Hematopoietic multipotent progenitor cell treated with erythropoietin and hydrocortisone succinate and interleukin-3 and kit ligand, for 6 days (in vitro differentiated cells): ENCODE measurements around the gene FBXW2.
A peak's percentile ranks its signal among the peaks of the same experiment; 100 is the strongest.

ENCODE experiments used
- DNase-seq: peaks from one replicate; pipeline ENCODE4 v3.0.0-alpha.2; 2015

FBXW2 gene

DNA sequence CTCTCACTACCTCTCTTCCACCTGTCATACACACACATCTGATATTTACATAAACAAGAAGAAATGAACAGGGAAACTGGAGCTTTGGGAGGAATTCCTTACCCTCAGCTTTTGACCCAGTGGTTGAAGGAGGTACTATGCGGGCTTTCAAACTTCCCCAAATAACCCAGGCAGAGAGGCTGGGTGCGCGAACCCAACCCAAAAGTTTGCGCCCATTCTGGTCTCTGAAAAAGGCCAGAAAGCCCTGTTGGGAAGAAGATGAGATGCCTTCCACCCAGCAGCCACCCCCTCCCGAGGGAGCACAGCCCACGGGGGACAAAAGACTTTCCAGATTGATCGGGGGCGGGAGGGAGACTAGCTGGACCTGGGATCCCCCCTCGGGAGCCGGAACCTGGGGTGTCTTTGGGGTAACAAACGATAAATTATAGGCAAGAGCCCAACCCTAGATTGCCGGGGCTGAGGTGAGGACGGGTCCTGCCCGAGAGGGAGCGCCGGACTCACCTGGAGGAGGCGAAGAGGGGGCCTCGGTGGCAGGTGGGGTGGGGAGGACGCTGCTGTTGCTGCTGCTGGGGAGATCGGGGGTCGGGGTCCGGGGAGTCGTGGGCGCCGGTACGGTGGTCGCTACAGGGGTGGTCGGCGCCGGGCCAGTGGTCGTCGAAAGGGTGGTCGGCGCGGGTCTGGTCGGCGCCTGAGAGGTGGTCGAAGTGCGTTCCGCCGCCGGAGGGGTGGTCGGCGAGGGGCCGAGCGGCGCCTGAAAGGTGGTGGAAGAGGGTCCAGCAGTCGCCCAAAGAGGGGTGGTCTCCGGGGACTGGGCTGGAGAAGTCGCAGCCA, 79.7 kb downstream of the FBXW2 start:
- peak; percentile 61 for DNase-seq

DNA sequence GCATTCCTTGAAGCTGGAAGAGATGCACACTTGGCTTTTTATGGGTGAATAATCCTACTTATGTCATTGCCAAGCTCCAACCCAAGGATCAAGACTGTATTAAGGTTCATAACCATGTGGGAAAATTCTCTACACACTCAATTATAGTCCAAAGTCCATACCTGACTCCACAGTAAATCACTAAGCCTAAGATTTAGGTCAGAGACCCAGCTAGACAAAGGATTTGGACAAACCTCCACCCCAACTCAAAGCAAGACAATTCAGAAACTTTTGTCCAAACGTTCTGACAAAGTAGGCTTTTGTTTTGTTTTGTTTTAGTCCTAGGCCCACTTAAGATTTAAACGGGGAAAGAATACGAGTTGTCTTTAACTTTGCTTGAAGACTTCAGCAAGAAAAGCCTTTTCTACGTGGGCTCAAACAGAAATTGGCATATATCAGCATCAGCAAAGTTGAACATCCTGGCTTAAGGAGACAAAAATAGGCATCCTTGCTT, 80.6 kb downstream of the FBXW2 start:
- no peak for DNase-seq

DNA sequence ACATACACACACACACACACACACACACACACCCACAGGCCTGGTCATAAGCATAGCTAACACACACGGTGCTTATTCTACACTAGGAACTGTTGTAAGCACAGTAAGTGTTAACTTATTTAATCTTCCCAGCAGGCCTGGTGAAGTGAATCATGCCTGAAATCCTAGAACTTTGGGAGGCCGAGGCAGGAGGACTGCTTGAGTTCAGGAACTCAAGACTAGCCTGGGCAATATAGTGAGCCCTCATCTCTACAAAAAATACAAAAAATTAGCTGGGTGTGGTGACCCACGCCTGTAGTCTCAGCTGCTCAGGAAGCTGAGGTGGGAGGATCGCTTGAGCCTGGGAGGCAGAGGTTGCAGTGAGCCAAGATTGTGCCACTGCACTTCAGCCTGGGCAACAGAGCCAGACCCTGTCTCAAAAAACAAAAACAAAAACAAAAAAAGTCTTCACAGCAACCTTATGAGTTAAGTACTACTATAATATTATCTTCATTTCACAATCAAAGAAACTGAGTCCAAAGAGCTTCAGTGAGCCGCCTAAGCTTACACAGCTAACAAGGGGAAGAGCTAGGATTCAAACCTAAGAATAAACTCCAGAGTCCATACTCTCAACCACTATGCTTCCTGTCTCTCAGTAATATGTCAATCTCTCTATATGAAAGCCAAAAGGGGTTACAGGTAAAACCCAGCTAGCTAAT, 81.2 kb downstream of the FBXW2 start:
- DNase-seq: peak; percentile 37

DNA sequence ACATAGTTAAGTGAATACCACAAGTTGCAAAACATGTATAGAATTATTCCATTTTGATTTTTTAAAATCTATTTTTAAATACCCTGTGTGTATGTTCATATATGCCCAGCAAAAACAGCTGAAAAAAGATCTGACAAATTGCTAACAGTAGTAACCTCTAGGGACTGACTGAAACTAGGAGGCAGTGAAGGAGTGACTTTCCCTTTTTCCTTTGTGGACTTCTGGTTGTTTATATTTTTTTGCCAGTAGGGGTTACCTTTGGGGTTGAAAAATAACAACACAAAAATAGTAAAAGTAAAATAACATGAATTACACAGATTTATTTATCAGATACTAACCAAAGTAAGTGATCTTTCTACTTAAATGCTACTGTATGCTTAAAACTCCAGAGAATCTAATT, 81.9 kb downstream of the FBXW2 start:
- peak; percentile 38 for DNase-seq

DNA sequence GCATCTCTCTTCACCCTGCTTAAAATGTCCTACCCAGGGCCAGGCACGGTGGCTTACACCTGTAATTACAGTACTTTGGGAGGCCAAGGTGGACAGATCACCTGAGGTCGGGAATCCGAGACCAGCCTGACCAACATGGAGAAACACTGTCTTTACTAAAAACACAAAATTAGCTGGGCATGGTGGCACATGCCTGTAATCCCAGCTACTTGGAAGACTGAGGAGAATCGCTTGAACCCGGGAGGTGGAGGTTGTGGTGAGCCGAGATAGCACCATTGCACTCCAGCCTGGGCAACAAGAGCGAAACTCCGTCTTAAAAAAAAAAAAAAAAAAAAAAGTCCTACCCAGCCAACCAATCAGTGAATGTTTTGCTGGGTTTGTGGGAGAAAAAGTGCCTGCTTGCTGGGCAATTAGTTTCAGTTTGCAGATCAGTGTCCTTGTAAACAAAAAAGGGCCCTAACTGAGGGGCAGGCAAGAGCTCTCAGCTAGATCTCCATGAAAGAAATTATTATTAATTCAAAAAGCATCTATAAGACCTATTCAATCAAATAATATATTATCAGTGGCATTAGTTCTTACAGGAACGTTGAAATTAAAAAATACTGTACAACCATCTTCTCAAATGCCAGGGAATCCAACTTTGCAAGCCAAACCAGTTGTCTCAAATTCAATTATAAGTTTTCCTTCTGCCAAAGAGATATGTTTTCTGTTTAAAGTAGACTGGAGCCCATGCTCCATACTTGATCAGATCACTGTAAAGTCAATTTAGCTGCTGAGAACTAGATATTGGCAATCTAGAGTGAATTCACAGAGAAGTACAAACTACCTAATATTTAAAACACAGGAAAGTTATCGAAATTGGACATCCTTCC, 82.9 kb downstream of the FBXW2 start:
- peak; percentile 92 for DNase-seq

DNA sequence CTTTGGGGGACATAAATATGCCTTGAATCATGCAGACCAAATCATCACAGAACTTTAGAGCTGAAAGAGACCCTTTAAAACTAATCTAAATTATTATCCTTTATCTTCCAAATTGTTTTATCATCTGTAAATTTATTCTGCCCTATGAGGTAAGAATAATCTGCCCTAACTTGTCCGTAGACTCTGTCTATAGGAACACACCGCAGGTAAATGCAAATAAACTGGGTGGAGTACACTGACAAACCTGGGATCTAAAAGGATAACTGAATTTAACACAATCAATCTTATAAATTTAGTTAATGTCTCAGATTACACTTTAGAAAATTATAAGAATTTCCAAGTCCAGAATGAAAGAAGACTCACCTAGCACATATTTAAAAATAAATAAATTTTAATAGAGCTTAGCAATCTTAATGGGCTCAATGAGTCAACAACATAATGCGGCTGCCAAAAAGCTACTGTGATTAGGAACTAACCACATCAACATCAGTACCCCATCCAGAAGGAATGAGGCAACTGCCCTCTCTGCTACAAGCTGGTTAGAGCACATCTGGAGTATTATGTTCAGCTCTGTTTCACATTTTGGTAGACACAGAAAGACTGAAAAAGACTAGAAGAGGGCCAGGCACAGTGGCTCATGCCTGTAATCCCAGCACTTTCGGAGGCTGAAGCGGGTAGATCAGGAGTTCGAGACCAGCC, 84.5 kb downstream of the FBXW2 start:
- DNase-seq: no peak

DNA sequence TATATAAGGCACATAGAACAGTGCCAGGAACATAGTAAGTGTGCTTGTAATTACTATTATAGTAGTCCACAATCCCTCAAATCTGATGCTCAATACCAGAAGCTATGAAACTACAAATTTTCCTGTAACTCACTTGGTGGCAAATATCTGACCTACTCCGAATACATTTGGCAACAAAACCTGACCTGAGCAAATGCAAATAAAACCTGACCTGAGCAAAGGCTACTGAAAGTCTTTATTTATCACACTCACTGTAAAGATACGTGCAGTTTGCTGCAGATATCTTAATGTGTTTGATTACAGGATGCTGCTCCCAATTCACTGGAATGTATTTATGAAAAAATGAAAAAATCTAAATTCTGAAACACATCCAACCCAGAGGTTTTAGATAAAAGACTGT, 86.0 kb downstream of the FBXW2 start:
- no peak for DNase-seq
